GM08714 (cell line): ENCODE measurements around the gene ARHGAP6.

ENCODE experiments used
- H3K4me3 ChIP-seq: fragments of 200-500 bp; sonication (Bioruptor generic); 2 replicates; pipeline ENCODE4 v1.5.1; 2014; ENCODE audit warnings: mild to moderate bottlenecking, low read length, inconsistent platforms
- ZNF274 ChIP-seq: IDR thresholded peaks from 2 replicates; pipeline ENCODE4 v1.6.1; 2012; ENCODE audit warnings: mild to moderate bottlenecking, low read depth, low read length

Gene ARHGAP6

GRCh38 chrX:11575332-11575731, 90.4 kb downstream of the ARHGAP6 start:
- no peak overlapping the region for H3K4me3 ChIP-seq
- TF ChIP-seq ZNF274 = no peak

- no peak overlapping the region for H3K4me3 ChIP-seq
These were observed 98.0 kb downstream of the ARHGAP6 start for GRCh38 chrX:11567528-11568220.

GRCh38 chrX:11566789-11567188, 98.9 kb downstream of the ARHGAP6 start:
- H3K4me3 ChIP-seq = no peak overlapping the region
- TF ChIP-seq ZNF274 = no peak

More at GRCh38 chrX:11567528-11568220, 98.0 kb downstream of the ARHGAP6 start:
- TF ChIP-seq ZNF274 = no peak

- H3K4me3 ChIP-seq = no peak overlapping the region
These were observed 99.5 kb downstream of the ARHGAP6 start for GRCh38 chrX:11566173-11566572.

GRCh38 chrX:11564546-11564945, 101.2 kb downstream of the ARHGAP6 start:
- no peak for TF ChIP-seq ZNF274
- H3K4me3 ChIP-seq = no peak overlapping the region

More at GRCh38 chrX:11566173-11566572, 99.5 kb downstream of the ARHGAP6 start:
- TF ChIP-seq ZNF274 = no peak

GRCh38 chrX:11562570-11562969, 103.2 kb downstream of the ARHGAP6 start:
- no peak for TF ChIP-seq ZNF274
- H3K4me3 ChIP-seq = no peak overlapping the region

GRCh38 chrX:11558972-11559371, 106.7 kb downstream of the ARHGAP6 start:
- no peak overlapping the region for H3K4me3 ChIP-seq
- no peak for TF ChIP-seq ZNF274

- no peak overlapping the region for H3K4me3 ChIP-seq
- no peak for TF ChIP-seq ZNF274
These were observed 108.6 kb downstream of the ARHGAP6 start for GRCh38 chrX:11557120-11557519.

GRCh38 chrX:11555759-11556158, 110.0 kb downstream of the ARHGAP6 start:
- no peak for TF ChIP-seq ZNF274
- H3K4me3 ChIP-seq = no peak overlapping the region

- TF ChIP-seq ZNF274 = no peak
- no peak overlapping the region for H3K4me3 ChIP-seq
These were observed 112.1 kb downstream of the ARHGAP6 start for GRCh38 chrX:11553594-11553993.

- no peak for TF ChIP-seq ZNF274
- H3K4me3 ChIP-seq = no peak overlapping the region
These were observed 114.6 kb downstream of the ARHGAP6 start for GRCh38 chrX:11551151-11551550.

- no peak for TF ChIP-seq ZNF274
- H3K4me3 ChIP-seq = no peak overlapping the region
These were observed 118.8 kb downstream of the ARHGAP6 start for GRCh38 chrX:11546917-11547316.

GRCh38 chrX:11543249-11543648, 122.5 kb downstream of the ARHGAP6 start:
- H3K4me3 ChIP-seq = no peak overlapping the region
- TF ChIP-seq ZNF274 = no peak

GRCh38 chrX:11541510-11541909, 124.2 kb downstream of the ARHGAP6 start:
- TF ChIP-seq ZNF274 = no peak
- H3K4me3 ChIP-seq = no peak overlapping the region

GRCh38 chrX:11540532-11541377, 125.0 kb downstream of the ARHGAP6 start:
- no peak overlapping the region for H3K4me3 ChIP-seq
- TF ChIP-seq ZNF274 = no peak
